Dendritic cell treated with granulocyte-macrophage colony-stimulating factor and Interleukin-4, amounts not matched to agents 40 ng/mL and 50 ng/mL, for 4 days (primary cell): Measurements from ENCODE around the gene TYW1.
"Not testable (repeated sequence)": the region's sequence is repeated elsewhere in the genome, so short reads cannot be mapped to it uniquely, and the experiment has no call there.

Experiments
- H3K27ac Mint-ChIP-seq: one replicate; pipeline ENCODE4 v1.8.0; 2022; ENCODE audit warnings: mild to moderate bottlenecking, mixed read lengths
- H3K27me3 Mint-ChIP-seq: one replicate; pipeline ENCODE4 v1.8.0; 2022; ENCODE audit warnings: mild to moderate bottlenecking, mixed read lengths
- H3K36me3 Mint-ChIP-seq: one replicate; pipeline ENCODE4 v1.8.0; 2022; ENCODE audit warnings: low read depth, mixed read lengths
- H3K4me1 Mint-ChIP-seq: one replicate; pipeline ENCODE4 v1.8.0; 2022; ENCODE audit warnings: low read depth, mixed read lengths
- H3K4me3 Mint-ChIP-seq: one replicate; pipeline ENCODE4 v1.8.0; 2022; ENCODE audit warnings: mild to moderate bottlenecking, moderate library complexity, mixed read lengths
- H3K9me3 Mint-ChIP-seq: one replicate; pipeline ENCODE4 v1.8.0; 2022; ENCODE audit warnings: mixed read lengths
- intact Hi-C: fragments of 100-400 bp; cut with micrococcal nuclease; formaldehyde crosslinking; loops from one replicate; pipeline ENCODE4 v1.15.0; 2022

TYW1 gene

DNA sequence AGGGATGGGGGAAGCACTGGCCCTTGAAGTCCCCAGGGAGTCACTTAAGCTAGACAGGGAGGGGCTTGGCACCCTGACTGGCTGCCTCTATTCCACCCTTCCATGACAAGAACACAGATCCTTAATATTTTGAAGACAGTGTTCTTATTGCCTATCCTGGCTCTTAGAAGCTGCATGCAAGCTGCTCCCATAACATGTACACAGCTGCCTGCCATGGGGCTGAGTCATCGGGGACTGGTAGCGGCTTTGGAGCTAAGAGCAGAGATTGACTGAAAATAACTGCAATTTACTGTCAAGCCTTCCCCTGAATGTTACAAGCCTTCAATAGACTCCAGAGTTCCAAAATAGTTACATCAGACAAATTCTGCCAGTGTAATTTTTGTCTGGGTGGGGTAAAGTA, 226.9 kb downstream of the TYW1 start:
- H3K27me3 Mint-ChIP-seq, H3K4me1 Mint-ChIP-seq, H3K4me3 Mint-ChIP-seq, H3K27ac Mint-ChIP-seq, intact Hi-C loops: not testable (repeated sequence)
- H3K36me3 Mint-ChIP-seq = peaks cover 36% of the 10 kb centered on the region
- H3K9me3 Mint-ChIP-seq = peaks cover 31% of the 10 kb centered on the region

DNA sequence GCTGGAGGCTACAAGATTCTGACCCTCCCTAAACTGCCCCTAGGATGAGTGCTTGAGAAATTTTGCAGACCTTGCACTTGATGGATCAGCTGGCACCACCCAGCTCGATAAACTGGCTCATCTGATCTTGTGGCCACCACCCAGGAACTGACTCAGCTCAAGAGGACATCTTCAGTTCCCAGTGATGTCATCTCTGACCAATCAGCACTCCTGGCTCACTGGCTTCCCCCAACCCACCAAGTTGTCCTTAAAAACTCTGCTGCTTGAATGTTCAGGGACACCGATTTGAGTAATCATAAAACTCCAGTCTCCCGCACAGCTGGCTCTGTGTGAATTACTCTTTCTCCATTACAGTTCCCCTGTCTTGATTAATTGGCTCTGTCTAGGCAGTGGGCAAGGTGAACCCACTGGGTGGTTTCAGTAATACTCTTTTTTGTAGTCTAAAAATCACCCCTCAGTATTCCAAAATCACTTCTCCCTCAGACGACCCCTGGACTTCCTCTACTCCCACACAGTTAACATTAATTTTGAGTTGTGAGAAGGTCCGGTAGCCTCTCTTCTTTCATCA, 229.8 kb downstream of the TYW1 start:
- Mint-ChIP-seq H3K36me3 (peaks cover 33% of the 10 kb centered on the region), H3K9me3 (peaks cover 21% of the 10 kb centered on the region), H3K27ac (peak overlapping the region; percentile 31)
- intact Hi-C loops, H3K4me3 Mint-ChIP-seq, H3K4me1 Mint-ChIP-seq, H3K27me3 Mint-ChIP-seq: not testable (repeated sequence)

DNA sequence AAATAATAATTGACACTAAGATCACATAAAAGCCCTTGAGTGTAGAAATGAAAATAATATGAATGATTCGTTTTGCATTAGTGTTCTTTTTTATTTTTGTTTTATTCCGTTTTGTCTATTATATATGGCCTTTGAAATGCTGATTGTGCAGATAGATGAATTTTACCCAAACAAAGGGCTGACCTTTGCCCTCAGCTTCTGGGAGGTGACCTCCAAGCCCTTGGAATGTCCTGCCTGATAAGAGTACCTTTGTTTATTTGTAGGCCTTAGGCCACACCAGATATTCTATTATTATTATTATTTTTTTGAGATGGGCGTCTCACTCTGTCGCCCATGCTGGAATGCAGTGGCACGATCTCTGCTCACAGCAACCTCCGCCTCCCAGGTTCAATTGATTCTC, 230.3 kb downstream of the TYW1 start:
- intact Hi-C loops, H3K27me3 Mint-ChIP-seq, H3K4me1 Mint-ChIP-seq, H3K4me3 Mint-ChIP-seq: not testable (repeated sequence)
- Mint-ChIP-seq H3K36me3 (peaks cover 29% of the 10 kb centered on the region), H3K27ac (peak overlapping the region; percentile 31), H3K9me3 (peaks cover 19% of the 10 kb centered on the region)

DNA sequence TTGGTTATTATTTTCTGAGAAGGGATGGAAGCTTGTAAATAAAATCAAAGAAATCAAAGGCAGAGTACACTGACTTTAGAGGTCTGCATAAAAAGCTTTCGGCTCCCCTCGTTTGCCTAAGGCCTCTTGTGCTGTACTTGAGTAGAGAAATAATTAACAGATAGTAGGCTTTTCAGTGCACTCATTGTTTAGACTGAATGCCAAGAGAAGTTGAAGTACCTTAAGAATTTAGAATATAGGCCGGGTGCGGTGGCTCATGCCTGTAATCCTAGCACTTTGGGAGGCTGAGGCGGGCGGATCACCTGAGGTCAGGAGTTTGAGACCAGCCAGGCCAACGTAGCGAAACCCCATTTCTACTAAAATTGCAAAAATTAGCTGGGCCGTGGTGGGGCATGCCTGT, 232.4 kb downstream of the TYW1 start:
- H3K4me1 Mint-ChIP-seq, H3K9me3 Mint-ChIP-seq, H3K27me3 Mint-ChIP-seq, intact Hi-C loops, H3K27ac Mint-ChIP-seq, H3K4me3 Mint-ChIP-seq: not testable (repeated sequence)
- H3K36me3 Mint-ChIP-seq = peaks cover 14% of the 10 kb centered on the region

- H3K27ac Mint-ChIP-seq, H3K9me3 Mint-ChIP-seq, H3K4me3 Mint-ChIP-seq, intact Hi-C loops, H3K4me1 Mint-ChIP-seq, H3K27me3 Mint-ChIP-seq: not testable (repeated sequence)
- peaks cover 14% of the 10 kb centered on the region for H3K36me3 Mint-ChIP-seq
Measured at GRCh38 chr7:67230029-67230428, 233.4 kb downstream of the TYW1 start.

- peaks cover 21% of the 10 kb centered on the region for H3K36me3 Mint-ChIP-seq
- H3K4me1 Mint-ChIP-seq, intact Hi-C loops, H3K27ac Mint-ChIP-seq, H3K27me3 Mint-ChIP-seq, H3K9me3 Mint-ChIP-seq, H3K4me3 Mint-ChIP-seq: not testable (repeated sequence)
Measured at GRCh38 chr7:67233506-67233905, 236.9 kb downstream of the TYW1 start.

DNA sequence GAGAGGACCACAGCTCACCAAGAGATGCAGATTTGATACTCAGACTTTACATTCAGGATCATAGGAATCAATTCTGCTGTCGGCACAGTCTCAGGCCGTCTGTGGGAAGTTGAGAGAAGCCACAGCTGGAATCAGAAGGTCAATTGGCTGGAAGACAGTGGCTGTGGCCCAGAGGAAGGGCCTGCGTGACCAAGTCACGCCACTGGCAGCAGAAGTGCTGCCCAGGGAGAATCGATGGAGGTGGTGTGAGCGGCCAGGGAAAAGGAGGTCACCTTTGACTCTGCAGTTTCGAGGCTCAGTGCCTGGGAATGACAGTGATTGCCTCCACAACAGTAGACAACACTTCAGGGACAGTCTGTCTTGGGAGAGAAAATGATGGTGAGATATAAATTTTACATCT, 239.6 kb downstream of the TYW1 start:
- peaks cover 38% of the 10 kb centered on the region for H3K36me3 Mint-ChIP-seq
- H3K9me3 Mint-ChIP-seq, H3K4me3 Mint-ChIP-seq, H3K27ac Mint-ChIP-seq, H3K27me3 Mint-ChIP-seq, H3K4me1 Mint-ChIP-seq, intact Hi-C loops: not testable (repeated sequence)

DNA sequence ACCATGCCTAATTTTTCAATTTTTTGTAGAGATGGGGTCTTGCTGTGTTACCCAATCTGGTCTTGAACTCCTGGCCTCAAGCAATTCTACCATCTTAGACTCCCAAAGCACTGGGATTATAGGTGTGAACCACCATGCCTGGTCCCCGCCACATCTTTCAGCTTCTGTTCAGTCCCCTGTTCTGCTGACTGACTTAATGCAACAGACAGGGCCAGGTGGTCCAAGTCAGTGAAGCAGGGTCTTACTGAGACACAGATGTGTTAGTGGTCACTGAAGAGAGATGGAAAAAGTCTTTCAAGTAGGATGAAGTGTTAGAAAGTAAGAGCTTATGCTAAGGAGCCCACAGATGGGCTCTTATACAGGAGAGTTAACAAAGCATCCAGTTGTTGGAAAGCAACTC, 246.2 kb downstream of the TYW1 start:
- H3K36me3 Mint-ChIP-seq = peaks cover 31% of the 10 kb centered on the region
- H3K27ac Mint-ChIP-seq, H3K9me3 Mint-ChIP-seq, H3K27me3 Mint-ChIP-seq, intact Hi-C loops, H3K4me3 Mint-ChIP-seq, H3K4me1 Mint-ChIP-seq: not testable (repeated sequence)

DNA sequence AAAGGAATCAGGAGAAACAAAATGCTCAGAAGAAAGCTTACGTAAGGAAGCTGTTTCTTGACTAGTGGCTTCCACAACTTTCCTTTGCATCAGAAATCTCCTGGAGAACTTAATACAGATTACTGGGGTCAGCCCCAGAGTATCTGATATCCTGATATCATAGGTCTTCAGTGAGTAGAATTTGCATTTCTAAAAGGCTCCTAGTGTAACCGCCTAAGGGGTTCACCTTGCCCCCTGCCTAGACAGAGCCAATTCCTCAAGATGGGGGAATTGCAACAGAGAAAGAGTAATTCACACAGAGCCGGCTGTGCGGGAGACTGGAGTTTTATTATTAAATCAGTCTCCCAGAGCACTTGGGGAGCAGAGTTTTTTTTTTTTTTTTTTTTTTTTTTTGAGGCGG, 251.7 kb downstream of the TYW1 start:
- intact Hi-C loops, H3K4me1 Mint-ChIP-seq, H3K4me3 Mint-ChIP-seq, H3K27me3 Mint-ChIP-seq, H3K27ac Mint-ChIP-seq: not testable (repeated sequence)
- Mint-ChIP-seq H3K36me3 (peaks cover 11% of the 10 kb centered on the region), H3K9me3 (peaks cover 39% of the 10 kb centered on the region)

GRCh38 chr7:67251986-67252558, 255.4 kb downstream of the TYW1 start:
- Mint-ChIP-seq H3K4me1 (no peaks in the 10 kb centered on the region), H3K27ac (no peak overlapping the region), H3K4me3 (no peak overlapping the region), H3K27me3 (no peaks in the 10 kb centered on the region), H3K36me3 (peaks cover 11% of the 10 kb centered on the region), H3K9me3 (peaks cover 54% of the 10 kb centered on the region)
- intact Hi-C loops = no loop called here

- H3K27me3 Mint-ChIP-seq, H3K4me3 Mint-ChIP-seq, H3K27ac Mint-ChIP-seq, H3K4me1 Mint-ChIP-seq, intact Hi-C loops: not testable (repeated sequence)
- peaks cover 40% of the 10 kb centered on the region for H3K9me3 Mint-ChIP-seq
- H3K36me3 Mint-ChIP-seq = peaks cover 11% of the 10 kb centered on the region
Measured at GRCh38 chr7:67255076-67255475, 258.4 kb downstream of the TYW1 start.

- H3K27me3 Mint-ChIP-seq, H3K4me1 Mint-ChIP-seq, H3K27ac Mint-ChIP-seq, intact Hi-C loops, H3K4me3 Mint-ChIP-seq, H3K36me3 Mint-ChIP-seq: not testable (repeated sequence)
- peaks cover 20% of the 10 kb centered on the region for H3K9me3 Mint-ChIP-seq
Measured at GRCh38 chr7:67257779-67258178, 261.1 kb downstream of the TYW1 start.

DNA sequence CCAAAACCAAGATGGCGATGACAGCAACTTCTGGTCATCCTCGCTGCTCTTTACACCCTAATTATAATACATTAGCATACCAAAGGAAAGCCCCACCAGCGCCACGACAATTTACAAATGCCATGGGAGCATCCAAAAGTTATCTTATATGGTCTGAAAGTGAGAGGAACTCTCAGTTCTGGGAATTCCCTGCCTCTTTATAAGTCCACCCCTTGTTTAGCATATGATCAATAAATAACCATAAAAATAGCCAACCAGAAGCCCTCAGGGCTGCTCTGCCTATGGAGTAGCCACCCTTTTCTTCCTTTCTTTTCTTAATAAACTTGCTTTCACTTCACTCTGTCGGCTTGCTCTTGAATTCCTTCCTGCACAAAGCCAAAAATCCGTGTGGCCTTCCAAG, 262.7 kb downstream of the TYW1 start:
- H3K9me3 Mint-ChIP-seq, intact Hi-C loops, H3K27me3 Mint-ChIP-seq, H3K4me3 Mint-ChIP-seq, H3K27ac Mint-ChIP-seq, H3K36me3 Mint-ChIP-seq, H3K4me1 Mint-ChIP-seq: not testable (repeated sequence)

DNA sequence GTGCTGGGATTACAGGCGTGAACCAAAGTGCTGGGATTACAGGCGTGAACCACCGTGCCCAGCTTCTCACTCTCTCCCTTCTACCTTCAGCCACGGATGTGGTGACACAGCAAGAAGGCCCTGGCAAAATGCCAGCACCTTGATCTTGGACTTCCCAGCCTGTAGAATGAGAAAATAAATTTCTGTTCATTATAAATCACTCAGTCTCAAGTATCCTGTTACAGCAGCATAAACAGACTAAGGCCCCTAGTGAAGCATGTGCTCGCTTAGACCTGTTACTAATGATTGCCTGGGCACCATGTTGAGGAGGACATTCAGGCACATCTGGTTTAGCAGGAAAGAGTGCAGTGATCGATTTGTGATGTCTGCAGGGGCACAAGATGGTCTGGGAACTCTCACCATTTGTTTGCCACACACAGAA, 263.5 kb downstream of the TYW1 start:
- H3K36me3 Mint-ChIP-seq, H3K27ac Mint-ChIP-seq, H3K27me3 Mint-ChIP-seq, H3K9me3 Mint-ChIP-seq, H3K4me3 Mint-ChIP-seq, H3K4me1 Mint-ChIP-seq, intact Hi-C loops: not testable (repeated sequence)

- H3K27me3 Mint-ChIP-seq, intact Hi-C loops, H3K27ac Mint-ChIP-seq, H3K9me3 Mint-ChIP-seq, H3K4me1 Mint-ChIP-seq, H3K36me3 Mint-ChIP-seq, H3K4me3 Mint-ChIP-seq: not testable (repeated sequence)
Measured at GRCh38 chr7:67264000-67264399, 267.4 kb downstream of the TYW1 start.
